ENCODE measurements around the gene RPH3AL.
"Not testable (repeated sequence)": the region's sequence is repeated elsewhere in the genome, so short reads cannot be mapped to it uniquely, and the experiment has no call there.

Gene RPH3AL

GRCh38 chr17:253091-253846 lies 99.3 kb downstream of the RPH3AL start:
- no peak for DNase-seq

GRCh38 chr17:252456-252855 lies 100.2 kb downstream of the RPH3AL start:
- no peak for DNase-seq

DNA sequence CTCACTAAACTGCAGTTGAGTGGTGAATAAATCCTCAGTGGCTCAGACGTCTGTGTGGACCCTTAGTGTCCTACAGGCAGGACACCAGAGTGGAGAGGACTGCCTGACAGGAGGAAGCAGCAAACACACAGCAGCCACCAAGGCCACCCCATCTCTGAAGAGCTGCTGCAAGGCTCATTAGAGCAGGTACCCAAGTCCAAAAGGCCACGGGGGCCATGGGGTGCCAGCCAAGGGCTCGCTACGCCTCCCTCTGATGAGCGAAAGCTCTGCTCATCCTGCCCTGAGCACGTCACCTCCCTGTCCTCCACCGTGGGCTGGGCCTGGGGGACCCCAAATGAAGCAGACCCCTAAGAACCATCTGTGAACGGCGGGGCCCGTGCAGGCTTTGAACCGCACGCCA lies 101.1 kb downstream of the RPH3AL start:
- DNase-seq: no peak

GRCh38 chr17:250487-251300 lies 101.9 kb downstream of the RPH3AL start:
- no peak for DNase-seq

- DNase-seq: no peak
Observed at GRCh38 chr17:249236-249993, 103.2 kb downstream of the RPH3AL start.

DNA sequence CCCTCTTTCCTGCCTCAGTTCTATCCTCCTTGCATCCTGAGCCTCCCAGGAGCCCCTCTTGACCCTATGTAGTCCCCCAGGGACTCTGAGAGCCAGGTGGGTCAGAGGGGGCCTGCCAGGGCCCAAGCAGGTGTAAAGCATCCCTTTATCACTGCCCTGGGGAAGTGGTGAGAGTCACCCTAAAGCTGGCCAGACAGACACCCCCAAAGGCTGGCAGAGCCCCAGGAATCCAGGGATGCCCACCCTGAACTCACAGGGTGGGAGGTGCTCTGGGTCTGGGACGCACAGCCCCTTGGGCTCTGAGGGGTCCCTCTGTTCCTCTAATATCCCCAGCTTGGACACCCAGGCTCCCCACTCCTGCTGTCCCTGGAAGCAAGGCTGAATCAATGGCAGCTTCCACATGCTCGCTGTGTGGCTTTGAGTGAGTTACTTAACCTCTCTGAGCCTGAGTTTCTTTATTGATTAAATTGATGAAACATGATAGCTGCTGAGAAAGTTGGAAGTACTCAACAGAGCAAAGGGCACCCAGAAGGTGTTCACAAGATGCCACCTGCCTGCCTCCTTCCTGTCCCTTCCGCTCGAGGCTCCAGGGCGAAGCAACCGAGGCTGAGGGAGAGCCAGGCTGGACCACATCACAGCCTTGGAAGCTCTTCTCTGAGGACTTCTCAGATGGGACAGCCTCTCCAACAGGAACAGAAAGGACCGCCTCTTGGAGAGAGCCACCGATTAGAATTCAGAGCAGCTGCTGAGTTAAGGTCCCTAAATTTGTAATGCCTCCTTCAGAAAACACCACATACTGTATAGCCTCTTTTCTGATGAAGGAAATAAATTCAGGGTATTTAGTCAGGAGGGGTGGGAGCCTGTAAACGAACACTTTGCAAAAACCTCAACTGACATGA lies 104.0 kb downstream of the RPH3AL start:
- no peak for DNase-seq

- DNase-seq: no peak
Observed at GRCh38 chr17:247767-248166, 104.8 kb downstream of the RPH3AL start.

GRCh38 chr17:246851-247421 lies 105.7 kb downstream of the RPH3AL start:
- no peak for DNase-seq

- DNase-seq: no peak
Observed at GRCh38 chr17:246226-246625, 106.4 kb downstream of the RPH3AL start.

DNA sequence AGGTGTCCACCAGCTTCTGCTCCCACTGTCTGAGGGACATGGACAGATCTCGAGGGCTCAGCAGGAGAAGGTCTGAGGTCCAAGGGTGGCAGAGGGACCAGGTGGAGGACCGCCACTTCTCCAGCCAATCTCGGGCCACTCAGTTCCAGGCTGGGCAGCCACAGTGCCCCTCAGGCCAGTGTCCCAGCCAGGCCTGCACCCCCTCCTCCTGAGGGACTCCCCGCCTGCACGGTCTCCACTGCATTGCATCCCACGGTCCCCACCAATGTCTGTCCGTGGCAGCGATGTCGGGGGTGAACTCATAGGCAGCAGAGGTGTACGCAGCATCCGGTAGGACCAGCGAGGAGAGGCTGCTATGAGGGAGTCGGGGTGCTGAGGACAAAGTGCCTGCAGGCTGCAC lies 107.0 kb downstream of the RPH3AL start:
- no peak for DNase-seq

DNA sequence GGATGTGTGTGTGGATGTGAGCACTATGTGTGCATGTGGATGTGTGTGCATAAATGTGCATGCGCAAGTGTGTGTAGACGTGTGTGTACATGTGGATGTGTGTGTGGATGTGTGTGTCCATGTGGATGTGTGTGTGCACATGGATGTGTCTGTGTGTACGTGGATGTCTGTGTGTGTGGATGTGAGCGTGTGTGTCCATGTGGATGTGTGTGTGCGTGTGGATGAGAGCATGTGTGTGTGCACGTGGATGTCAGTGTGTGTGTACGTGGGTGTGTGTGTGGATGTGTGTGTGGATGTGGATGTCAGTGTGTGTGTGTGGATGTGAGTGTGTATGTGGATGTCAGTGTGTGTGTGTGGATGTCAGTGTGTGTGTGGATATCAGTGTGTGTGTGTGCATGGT lies 107.6 kb downstream of the RPH3AL start:
- no peak for DNase-seq

DNA sequence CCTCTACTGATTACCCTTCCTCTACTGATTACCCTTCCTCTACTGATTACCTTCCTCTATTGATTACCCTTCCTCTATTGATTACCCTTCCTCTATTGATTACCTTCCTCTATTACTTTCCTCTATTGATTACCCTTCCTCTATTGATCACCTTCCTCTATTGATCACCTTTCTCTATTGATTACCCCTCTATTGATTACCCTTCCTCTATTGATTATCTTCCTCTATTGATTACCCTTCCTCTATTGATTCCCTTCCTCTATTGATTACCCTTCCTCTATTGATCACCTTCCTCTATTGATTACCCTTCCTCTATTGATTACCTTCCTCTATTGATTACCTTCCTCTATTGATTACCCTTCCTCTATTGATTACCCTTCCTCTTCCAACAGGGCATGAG lies 108.7 kb downstream of the RPH3AL start:
- not testable (repeated sequence) for DNase-seq

GRCh38 chr17:238964-239259 lies 113.7 kb downstream of the RPH3AL start:
- no peak for DNase-seq

- DNase-seq: no peak
Observed at GRCh38 chr17:238071-238963, 114.3 kb downstream of the RPH3AL start.

DNA sequence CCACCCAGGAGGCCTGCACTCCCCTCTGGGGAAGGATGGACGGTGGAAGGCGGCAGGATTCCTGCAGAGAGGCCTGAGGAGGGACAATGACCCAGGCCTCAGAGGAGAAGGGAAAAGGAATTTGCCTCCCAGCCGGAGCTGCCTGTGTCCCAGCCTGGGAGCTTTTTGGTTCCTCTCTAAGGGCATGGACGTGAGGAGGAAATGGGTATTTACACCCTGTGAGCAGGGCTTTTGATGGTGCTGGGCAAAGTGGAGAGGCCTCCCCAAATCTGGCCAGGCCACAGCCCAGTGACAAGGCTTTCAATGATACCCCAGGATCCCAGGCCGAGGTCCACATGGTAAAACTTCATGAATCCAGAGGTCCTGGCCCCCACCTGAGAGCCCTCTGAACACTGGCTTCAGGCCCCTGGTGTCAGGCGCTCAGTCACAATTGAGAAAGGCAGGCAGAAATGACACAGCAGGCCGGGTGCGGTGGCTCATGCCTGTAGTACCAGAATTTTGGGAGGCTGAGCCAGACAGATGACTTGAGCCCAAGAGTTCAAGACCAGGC lies 115.1 kb downstream of the RPH3AL start:
- no peak for DNase-seq

DNA sequence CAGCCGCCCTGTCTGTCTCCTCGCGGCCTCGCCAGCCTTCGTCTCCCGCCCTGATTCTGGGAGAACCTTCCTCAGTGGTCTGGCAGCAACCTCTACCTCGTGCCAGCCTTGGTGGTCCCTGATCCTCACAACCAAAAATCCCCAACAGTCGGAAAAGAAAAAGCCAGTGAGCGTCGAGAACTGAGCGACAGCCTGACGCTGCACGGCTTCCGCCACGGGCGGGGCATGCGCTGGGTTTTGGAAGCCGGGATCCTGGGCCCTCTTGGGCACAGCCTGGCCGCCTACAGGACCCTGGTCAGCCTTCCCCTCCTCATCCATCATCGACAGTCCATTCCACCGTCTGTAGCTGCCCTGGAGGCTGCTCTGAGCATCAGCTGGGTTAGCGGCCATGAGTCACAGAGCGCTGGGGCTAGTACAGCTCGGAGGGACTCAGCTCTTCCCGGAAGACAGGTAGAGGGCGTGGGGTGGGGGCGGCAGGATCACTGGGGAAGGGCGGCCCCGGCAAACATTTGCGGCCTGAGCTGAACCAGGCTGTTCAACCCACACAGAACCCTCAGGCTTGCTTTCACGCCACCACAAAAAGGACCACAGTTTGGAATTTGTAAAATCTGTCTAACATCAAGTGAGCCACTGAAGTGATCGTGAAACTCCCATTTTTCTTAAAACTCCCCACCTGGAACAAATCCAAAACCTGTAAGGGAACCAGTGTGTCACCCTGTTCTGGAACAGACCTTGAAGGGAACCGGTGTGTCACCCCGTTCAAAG lies 115.8 kb downstream of the RPH3AL start:
- DNase-seq: no peak

DNA sequence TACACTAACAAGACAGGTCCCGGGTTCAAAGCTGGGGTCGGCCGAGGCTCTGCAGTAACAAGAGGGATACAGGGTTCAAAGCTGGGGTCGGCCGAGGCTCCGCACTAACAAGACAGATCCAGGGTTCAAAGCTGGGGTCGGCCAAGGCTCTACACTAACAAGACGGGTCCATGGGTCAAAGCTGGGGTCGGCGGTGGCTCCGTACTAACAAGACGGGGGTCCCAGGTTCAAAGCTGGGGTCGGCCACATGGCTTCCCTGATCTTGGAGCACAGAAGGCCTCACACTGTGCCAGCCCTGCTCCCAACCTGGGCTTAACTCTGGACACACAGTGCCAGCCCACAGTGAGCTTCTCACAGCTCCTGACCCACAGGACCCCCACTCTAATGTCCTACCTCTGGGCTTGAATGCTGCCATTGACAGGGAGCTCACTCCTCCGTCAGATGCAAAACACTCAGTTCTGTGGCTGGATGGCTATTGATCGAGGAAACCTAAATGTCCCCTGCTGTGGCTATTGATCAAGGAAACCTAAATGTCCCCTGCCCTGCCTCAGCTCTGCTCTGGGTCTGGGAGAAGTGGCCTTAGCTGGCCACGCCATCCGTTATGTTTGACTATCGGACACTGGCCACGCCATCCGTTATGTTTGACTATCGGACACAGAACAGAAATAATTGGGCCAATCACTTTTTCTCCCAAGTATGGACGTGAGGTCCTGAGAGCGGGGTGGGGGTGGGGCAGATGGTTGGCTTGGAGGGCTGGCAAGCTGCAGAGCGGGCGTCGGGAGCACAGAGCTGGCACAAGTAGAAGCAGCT lies 116.6 kb downstream of the RPH3AL start:
- no peak for DNase-seq

DNA sequence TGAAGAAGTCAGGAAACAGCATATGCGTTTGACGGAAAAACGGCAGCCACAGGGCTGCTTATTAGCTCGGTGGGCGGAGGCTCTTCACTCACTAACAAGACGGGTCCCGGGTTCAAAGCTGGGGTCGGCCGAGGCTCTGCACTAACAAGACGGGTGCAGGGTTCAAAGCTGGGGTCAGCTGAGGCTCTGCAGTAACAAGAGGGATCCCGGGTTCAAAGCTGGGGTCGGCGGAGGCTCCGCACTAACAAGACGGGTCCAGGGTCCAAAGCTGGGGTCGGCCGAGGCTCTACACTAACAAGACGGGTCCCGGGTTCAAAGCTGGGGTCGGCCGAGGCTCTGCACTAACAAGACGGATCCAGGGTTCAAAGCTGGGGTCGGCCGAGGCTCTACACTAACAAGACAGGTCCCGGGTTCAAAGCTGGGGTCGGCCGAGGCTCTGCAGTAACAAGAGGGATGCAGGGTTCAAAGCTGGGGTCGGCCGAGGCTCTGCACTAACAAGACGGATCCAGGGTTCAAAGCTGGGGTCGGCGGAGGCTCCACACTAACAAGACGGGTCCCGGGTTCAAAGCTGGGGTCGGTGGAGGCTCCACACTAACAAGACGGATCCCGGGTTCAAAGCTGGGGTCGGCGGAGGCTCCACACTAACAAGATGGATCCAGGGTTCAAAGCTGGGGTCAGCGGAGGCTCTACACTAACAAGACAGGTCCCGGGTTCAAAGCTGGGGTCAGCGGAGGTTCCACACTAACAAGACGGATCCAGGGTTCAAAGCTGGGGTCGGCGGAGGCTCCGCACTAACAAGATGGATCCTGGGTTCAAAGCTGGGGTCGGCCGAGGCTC lies 117.4 kb downstream of the RPH3AL start:
- not testable (repeated sequence) for DNase-seq

Measured in NCI-H2171 treated with DMSO at 0.1 percent for 48 hours (cell line).